22Rv1 (cell line): Measurements from ENCODE around the gene OBP2A.

Experiments used
- H3K27ac ChIP-seq: fragments of 450-650 bp; 2 replicates; pipeline ENCODE4 v1.5.1; 2017
- ZFX ChIP-seq: fragments of 450-650 bp; IDR thresholded peaks from 2 replicates; pipeline ENCODE4 v1.6.1; 2017; ENCODE audit warnings: antibody characterized with exemption, borderline replicate concordance
- TF ChIP-seq, protein P1 (sequence below): fragments of 450-650 bp; IDR thresholded peaks from 2 replicates; pipeline ENCODE4 v1.5.1; 2017; ENCODE audit warnings: mild to moderate bottlenecking

Gene OBP2A

DNA sequence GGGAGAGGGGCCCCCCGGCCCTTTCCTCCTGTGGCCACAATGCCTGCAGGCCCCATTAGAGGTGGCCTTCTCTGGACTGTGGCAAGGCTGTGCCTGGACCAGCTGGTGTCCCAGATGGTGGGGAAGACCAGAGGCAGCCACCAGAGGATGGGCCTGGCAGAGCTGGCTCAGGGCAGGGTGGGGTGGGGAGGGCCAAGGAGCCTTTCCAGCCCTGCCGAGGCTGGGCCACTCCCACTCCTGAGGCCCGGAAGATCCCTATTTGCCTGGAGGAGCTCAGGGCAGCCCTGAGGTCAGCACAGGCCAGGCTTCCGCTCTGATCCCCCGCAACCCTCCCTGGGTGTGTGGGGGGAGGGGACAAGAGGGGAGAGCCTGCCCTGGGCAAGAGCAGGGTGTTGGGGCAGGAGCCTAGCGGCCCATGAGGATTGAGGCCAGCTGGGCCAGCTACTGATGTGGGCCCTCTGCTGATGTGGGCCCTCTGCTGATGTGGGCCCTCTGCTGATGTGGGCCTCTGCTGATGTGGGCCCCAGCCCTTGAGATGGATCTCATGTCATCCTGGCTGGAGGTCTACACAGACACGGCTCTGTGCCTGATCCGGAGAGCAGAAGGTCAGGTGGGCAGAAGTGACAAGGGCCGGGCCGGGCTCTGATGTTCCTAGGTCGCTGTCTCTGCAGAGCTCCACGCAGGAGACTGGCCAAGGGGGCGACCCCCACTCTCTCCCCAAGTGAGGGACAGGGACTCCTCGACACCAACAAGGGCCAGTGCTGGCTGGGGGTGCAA is 39.4 kb upstream of the OBP2A start:
- no peak for TF ChIP-seq ZFX
- TF ChIP-seq, protein P1, sequence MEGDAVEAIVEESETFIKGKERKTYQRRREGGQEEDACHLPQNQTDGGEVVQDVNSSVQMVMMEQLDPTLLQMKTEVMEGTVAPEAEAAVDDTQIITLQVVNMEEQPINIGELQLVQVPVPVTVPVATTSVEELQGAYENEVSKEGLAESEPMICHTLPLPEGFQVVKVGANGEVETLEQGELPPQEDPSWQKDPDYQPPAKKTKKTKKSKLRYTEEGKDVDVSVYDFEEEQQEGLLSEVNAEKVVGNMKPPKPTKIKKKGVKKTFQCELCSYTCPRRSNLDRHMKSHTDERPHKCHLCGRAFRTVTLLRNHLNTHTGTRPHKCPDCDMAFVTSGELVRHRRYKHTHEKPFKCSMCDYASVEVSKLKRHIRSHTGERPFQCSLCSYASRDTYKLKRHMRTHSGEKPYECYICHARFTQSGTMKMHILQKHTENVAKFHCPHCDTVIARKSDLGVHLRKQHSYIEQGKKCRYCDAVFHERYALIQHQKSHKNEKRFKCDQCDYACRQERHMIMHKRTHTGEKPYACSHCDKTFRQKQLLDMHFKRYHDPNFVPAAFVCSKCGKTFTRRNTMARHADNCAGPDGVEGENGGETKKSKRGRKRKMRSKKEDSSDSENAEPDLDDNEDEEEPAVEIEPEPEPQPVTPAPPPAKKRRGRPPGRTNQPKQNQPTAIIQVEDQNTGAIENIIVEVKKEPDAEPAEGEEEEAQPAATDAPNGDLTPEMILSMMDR, result no peak
- no peak overlapping the region for H3K27ac ChIP-seq

DNA sequence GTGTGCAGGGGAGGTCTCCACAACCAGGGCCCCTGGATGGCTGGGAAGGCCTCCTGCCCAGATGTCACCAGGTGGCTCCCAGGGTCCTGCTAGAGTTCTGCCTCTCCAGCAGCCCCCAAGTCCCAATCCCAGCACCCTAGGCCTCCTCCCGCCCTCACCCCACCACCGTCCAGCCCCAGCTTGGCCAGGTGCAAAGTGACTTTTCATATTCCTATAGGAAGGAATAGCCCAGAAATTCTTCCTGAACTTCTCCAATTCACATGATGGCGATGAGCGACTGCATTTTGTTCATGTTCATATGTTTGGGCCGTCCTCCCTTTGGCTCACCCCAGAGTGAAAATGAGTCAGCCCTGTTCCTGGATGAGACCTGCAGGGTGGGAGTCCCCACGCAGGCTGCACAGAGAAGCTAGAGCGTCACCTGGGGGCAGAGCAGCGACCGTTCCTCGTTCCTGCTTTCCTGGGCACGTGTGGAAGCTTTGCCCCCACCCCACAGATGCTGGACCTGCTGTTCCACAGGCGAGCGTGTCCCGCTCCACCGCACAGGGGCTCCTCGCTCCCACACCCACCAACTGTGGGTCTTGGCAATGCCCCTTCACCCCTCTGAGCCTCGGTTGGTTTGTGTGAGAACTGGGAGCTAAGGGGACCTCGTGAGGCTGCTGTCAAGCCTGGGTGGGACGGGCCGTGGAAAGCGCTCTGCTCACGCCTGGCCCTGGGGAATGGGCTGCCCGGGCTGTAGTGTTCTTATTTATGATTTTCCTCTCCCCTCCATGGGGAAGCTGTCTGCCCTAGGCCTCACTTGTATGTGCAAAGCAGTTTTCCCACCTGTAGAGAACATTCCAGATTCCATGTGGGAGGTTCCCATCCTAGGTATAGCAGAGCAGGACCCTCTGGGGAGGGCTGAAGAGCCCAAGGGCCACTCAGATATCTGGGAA is 38.6 kb upstream of the OBP2A start:
- TF ChIP-seq ZFX, result no peak
- TF ChIP-seq, protein P1, result no peak

DNA sequence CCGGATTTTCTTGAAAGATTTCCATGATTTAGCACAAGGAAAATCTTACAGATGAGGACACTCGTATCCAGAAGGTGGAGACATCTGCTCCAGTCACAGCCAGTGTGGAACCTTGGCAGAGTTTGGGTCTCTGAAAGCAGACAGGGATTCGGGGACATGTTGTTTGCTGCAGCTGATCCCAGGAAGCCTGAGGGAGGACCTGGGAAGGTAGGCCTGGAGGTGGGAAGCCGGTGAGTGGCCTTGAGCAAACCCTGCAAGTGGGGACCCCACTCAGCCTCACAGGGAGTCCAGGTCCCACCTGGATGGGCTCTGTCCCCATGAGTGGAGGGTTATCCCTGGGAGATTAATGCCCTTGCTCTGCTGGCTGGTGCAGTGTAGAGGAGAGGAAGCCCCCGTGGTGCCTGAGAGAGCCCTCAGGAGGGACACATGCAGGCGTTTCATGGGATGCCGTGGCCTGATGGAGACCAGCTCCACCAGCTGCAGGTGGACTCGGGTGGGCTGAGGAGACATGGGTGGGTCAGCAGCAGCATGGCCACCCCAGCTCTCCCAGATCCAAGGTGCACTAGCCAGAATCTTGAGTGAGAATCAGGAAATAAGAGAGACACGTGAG is 37.6 kb upstream of the OBP2A start:
- H3K27ac ChIP-seq, result no peak overlapping the region
- TF ChIP-seq ZFX, result no peak
- TF ChIP-seq, protein P1, result no peak

More for the DNA sequence above, 38.6 kb upstream of the OBP2A start:
- no peak overlapping the region for H3K27ac ChIP-seq

DNA sequence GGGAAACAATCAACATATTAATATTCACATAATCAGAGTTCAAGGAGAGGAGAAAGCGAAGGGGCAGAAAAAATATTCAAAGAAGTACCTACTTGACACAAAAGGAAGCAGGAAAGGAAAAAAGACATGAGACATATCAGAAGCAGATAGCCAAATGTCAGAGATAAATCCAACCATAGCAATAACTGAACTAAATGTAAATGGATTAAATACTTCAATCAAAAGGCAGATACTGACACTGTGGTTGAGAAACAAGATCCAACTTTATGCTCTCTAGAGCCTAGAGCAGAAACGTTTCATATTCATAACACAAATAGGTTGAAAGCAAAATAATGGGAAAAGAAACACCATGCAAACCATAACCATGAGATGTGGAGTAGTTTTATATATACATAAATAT is 36.5 kb upstream of the OBP2A start:
- TF ChIP-seq, protein P1, result no peak
- TF ChIP-seq ZFX, result no peak
- no peak overlapping the region for H3K27ac ChIP-seq

DNA sequence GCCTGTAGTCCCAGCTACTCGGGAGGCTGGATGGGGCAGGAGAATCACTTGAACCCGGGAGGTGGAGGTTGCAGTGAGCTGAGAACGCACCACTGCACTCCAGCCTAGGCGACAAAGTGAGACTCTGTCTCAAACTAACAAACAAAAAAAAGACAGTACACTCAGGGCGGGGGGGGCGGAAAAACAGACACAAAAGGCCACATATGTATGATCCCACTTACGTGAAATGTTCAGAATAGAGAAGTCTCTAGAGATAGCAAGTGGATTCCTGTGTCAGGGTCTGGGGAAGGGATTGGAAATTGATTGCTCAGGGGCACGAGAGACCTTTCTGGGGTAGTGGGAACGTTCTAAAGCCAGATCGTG is 33.7 kb upstream of the OBP2A start:
- no peak overlapping the region for H3K27ac ChIP-seq

DNA sequence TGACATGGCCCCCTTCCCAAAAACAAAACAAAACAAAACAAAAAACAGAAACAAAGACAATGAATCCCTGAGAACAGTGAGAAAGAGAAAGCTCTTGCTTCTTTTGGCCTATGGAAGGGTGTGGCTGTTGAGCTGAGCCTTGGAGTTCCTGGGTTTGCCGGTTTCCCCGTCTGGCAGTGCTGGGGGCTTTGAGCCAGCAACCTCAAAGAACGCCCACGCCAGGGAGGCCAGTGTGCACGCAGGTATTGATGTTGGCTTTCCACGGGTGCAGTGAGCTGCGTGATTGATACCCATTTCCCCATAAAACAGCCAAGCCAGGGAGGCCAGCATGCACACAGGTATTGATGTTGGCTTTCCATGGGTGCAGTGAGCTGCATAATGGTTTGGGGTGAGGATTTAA is 33.0 kb upstream of the OBP2A start:
- no peak for TF ChIP-seq ZFX
- TF ChIP-seq, protein P1, result no peak
- no peak overlapping the region for H3K27ac ChIP-seq

More for the DNA sequence above, 33.7 kb upstream of the OBP2A start:
- TF ChIP-seq ZFX, result no peak
- TF ChIP-seq, protein P1, result no peak
